RWPE2 (cell line): Measurements from ENCODE around the gene KRTAP10-12.

Source experiments
- ATAC-seq: fragments of 200-7000 bp; cut with Tn5 transposase; 3 replicates; pipeline ENCODE4 v1.9.1; 2021; ENCODE audit warnings: low read depth
- DNase-seq: peaks from one replicate; pipeline ENCODE4 v3.0.0-alpha.2; 2020; ENCODE audit warnings: low spot score
- H3K27ac ChIP-seq: fragments of 450-650 bp; 2 replicates; pipeline ENCODE4 v1.5.1; 2017; ENCODE audit warnings: mild to moderate bottlenecking; ENCODE audit not compliant: poor library complexity, severe bottlenecking
- H3K27me3 ChIP-seq: fragments of 250-450 bp; sonication (Bioruptor Pico); 2 replicates; pipeline ENCODE4 v1.5.1; 2021; ENCODE audit warnings: mild to moderate bottlenecking, moderate library complexity; ENCODE audit not compliant: insufficient read depth, poor library complexity, severe bottlenecking
- H3K36me3 ChIP-seq: fragments of 250-450 bp; sonication (Bioruptor Pico); 2 replicates; pipeline ENCODE4 v1.5.1; 2020; ENCODE audit warnings: low read depth, mild to moderate bottlenecking, moderate library complexity
- H3K4me1 ChIP-seq: fragments of 250-450 bp; sonication (Bioruptor Pico); 2 replicates; pipeline ENCODE4 v1.5.1; 2021; ENCODE audit warnings: mild to moderate bottlenecking, moderate library complexity; ENCODE audit not compliant: insufficient read depth, poor library complexity, severe bottlenecking
- H3K4me3 ChIP-seq: fragments of 250-450 bp; sonication (Bioruptor Pico); 2 replicates; pipeline ENCODE4 v1.5.1; 2021; ENCODE audit warnings: mild to moderate bottlenecking, moderate library complexity; ENCODE audit not compliant: severe bottlenecking
- H3K9me3 ChIP-seq: fragments of 250-450 bp; sonication (Bioruptor Pico); 2 replicates; pipeline ENCODE4 v1.5.1; 2021; ENCODE audit warnings: mild to moderate bottlenecking, moderate library complexity; ENCODE audit not compliant: severe bottlenecking
- TF ChIP-seq, protein P1 (sequence below): fragments of 450-650 bp; IDR thresholded peaks from one replicate; pipeline ENCODE4 v1.5.1; 2017; ENCODE audit warnings: mild to moderate bottlenecking, moderate library complexity; ENCODE audit not compliant: poor library complexity, severe bottlenecking

The KRTAP10-12 gene

DNA sequence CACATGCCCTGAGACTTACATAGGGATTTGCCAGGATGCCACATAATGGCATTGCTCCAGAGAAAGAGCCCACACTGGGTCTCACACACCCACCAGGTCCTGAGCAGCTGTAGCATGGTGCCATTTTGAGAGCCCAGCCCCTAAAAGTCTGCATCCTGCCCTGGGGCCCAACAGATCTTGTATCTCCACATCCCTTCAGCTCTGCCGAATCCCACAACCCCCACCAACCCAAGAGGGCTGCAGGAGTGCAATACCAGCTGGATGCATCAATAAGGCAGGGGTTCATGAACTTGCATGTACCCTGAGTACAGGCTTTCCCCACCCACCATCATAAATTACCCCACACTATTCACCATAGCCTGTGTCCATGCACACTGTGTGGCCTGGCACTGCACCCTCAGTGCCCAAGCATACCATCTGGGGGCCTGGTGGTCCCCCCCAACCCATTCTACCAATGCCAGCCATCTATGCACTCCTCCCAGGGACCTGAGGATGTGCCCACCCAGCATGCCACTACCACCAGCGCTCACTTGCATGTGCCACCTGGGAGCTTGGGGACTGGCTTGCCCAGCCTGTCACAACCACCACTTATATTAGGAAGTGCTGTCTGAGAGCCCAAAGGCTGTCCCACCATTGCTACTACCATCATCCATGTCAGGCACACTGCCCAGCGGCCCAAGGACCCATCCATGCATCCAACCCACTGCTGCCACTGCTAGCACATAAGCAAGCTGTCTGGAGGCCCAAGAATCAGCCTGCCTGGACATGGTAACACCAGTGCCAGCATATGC, 26.1 kb upstream of the KRTAP10-12 start:
- TF ChIP-seq, protein P1, sequence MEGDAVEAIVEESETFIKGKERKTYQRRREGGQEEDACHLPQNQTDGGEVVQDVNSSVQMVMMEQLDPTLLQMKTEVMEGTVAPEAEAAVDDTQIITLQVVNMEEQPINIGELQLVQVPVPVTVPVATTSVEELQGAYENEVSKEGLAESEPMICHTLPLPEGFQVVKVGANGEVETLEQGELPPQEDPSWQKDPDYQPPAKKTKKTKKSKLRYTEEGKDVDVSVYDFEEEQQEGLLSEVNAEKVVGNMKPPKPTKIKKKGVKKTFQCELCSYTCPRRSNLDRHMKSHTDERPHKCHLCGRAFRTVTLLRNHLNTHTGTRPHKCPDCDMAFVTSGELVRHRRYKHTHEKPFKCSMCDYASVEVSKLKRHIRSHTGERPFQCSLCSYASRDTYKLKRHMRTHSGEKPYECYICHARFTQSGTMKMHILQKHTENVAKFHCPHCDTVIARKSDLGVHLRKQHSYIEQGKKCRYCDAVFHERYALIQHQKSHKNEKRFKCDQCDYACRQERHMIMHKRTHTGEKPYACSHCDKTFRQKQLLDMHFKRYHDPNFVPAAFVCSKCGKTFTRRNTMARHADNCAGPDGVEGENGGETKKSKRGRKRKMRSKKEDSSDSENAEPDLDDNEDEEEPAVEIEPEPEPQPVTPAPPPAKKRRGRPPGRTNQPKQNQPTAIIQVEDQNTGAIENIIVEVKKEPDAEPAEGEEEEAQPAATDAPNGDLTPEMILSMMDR = no peak
- DNase-seq (no peak), ATAC-seq (no peak)
- no peak overlapping the region for H3K4me3 ChIP-seq
- H3K9me3 ChIP-seq = peaks cover 2% of the 10 kb centered on the region
- no peak overlapping the region for H3K27ac ChIP-seq
- no peaks in the 10 kb centered on the region for H3K4me1 ChIP-seq
- H3K36me3 ChIP-seq = no peaks in the 10 kb centered on the region
- peaks cover 5% of the 10 kb centered on the region for H3K27me3 ChIP-seq

DNA sequence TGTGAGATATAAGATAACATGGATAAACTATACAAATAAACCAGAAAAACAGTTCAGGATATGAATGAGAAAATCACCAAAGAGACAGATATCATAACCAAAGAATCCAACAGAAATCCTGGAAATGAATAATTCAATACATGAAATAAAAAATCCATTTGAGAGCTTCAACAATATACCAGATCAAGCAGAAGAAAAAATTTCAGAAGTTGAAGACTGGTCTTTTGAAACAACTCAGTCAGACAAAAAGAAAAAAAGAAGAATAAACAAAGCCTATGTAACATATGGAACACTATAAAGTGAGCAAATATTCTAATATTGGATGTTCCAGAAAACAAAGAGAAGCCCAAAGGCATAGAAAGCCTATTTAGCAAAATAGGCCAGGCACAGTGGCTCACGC, 25.1 kb upstream of the KRTAP10-12 start:
- TF ChIP-seq, protein P1 = no peak
- no peak overlapping the region for H3K4me3 ChIP-seq
- H3K27me3 ChIP-seq = peaks cover 11% of the 10 kb centered on the region
- no peak for ATAC-seq
- no peaks in the 10 kb centered on the region for H3K36me3 ChIP-seq
- peaks cover 2% of the 10 kb centered on the region for H3K9me3 ChIP-seq
- DNase-seq = no peak
- no peak overlapping the region for H3K27ac ChIP-seq
- no peaks in the 10 kb centered on the region for H3K4me1 ChIP-seq

DNA sequence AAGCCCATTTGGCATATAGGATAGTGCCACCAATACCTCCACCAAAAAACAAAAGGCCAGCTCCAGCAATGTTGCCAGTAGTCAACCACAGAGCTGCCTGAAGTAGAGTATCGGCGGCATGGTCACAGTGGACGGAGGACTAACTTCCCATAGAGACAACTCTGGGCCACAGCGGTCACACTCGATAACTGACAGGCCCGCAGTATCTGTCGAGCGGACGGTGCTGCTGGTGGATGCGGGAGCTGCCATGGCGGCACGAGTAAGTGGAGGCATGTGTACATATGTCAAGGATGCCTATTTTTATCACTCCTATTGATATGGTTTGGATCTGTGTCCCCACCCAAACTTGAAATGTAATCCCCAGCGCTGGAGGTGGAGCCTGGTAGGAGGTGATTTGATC, 19.1 kb upstream of the KRTAP10-12 start:
- DNase-seq = no peak
- Histone ChIP-seq H3K4me1 (no peaks in the 10 kb centered on the region), H3K27ac (no peak overlapping the region), H3K36me3 (no peaks in the 10 kb centered on the region), H3K9me3 (no peaks in the 10 kb centered on the region), H3K4me3 (no peak overlapping the region), H3K27me3 (peaks cover 37% of the 10 kb centered on the region)
- no peak for ATAC-seq
- TF ChIP-seq, protein P1 = no peak

DNA sequence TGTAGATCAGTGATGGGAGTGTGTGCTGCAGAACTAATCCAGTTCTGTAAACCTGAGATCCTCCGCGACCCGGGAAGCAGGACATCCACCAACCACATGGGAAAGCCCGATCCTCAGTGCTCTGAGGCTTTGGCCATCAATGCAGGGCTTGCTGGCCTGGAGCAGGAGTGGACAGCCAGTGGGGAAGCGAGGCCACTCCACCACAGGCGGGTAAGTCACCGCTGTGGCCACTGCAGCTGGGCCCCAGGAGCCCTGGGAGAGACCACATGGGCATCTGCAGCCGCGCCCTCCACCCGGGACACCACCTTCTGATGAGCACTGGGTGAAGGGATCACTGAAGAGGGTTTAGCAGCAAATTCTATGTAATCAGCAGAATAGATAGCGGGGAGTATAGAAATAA, 15.8 kb upstream of the KRTAP10-12 start:
- no peak overlapping the region for H3K4me3 ChIP-seq
- H3K27me3 ChIP-seq = peaks cover 32% of the 10 kb centered on the region
- ATAC-seq (no peak), DNase-seq (no peak)
- H3K36me3 ChIP-seq = no peaks in the 10 kb centered on the region
- TF ChIP-seq, protein P1 = no peak
- no peak overlapping the region for H3K27ac ChIP-seq
- no peaks in the 10 kb centered on the region for H3K4me1 ChIP-seq
- H3K9me3 ChIP-seq = no peaks in the 10 kb centered on the region
